GM23338 (cell line): Measurements from ENCODE around the gene TMEM126B. TPM values are rescaled to one million over a fixed set of nuclear protein-coding genes. Genes with fewer than 3 reads are reported as not detected.

Experiments
- ATAC-seq: fragments of 200-7000 bp; cut with Tn5 transposase; 3 replicates; pipeline ENCODE4 v1.9.1; 2020
- DNase-seq: peaks from one replicate; pipeline ENCODE4 v3.0.0-alpha.2; 2015; ENCODE audit warnings: low spot score
- H2AFZ ChIP-seq: fragments of 200-600 bp; sonication (generic); 2 replicates; pipeline ENCODE4 v1.8.0; 2016; ENCODE audit warnings: antibody characterized with exemption, mild to moderate bottlenecking, moderate library complexity
- H3F3A ChIP-seq: fragments of 200-600 bp; sonication (generic); replicated peaks from 2 replicates; pipeline ENCODE4 v1.8.0; 2017; ENCODE audit warnings: antibody characterized with exemption, mixed run types, low read depth
- H3K27ac ChIP-seq: fragments of 200-600 bp; sonication (generic); 2 replicates; pipeline ENCODE4 v1.6.1; 2016; ENCODE audit warnings: low read depth
- H3K27me3 ChIP-seq: fragments of 200-600 bp; sonication (generic); 2 replicates; pipeline ENCODE4 v1.8.0; 2016; ENCODE audit warnings: mild to moderate bottlenecking, mixed run types, moderate library complexity; ENCODE audit not compliant: insufficient read depth
- H3K36me3 ChIP-seq: fragments of 200-600 bp; sonication (generic); 2 replicates; pipeline ENCODE4 v1.8.0; 2016; ENCODE audit warnings: mild to moderate bottlenecking; ENCODE audit not compliant: insufficient read depth
- H3K4me1 ChIP-seq: fragments of 200-600 bp; sonication (generic); 2 replicates; pipeline ENCODE4 v1.8.0; 2016; ENCODE audit warnings: mild to moderate bottlenecking, moderate library complexity; ENCODE audit not compliant: insufficient read depth
- H3K4me2 ChIP-seq: fragments of 200-600 bp; sonication (generic); 2 replicates; pipeline ENCODE4 v1.7.1; 2017; ENCODE audit warnings: mixed run types
- H3K4me3 ChIP-seq: fragments of 200-600 bp; sonication (generic); 2 replicates; pipeline ENCODE4 v1.6.1; 2016; ENCODE audit warnings: mixed run types
- H3K79me2 ChIP-seq: fragments of 200-600 bp; sonication (generic); replicated peaks from 2 replicates; pipeline ENCODE4 v1.8.0; 2017; ENCODE audit warnings: mild to moderate bottlenecking; ENCODE audit not compliant: insufficient read depth
- H3K9me2 ChIP-seq: fragments of 200-600 bp; sonication (generic); 2 replicates; pipeline ENCODE4 v1.8.0; 2017; ENCODE audit not compliant: insufficient read depth
- H4K20me1 ChIP-seq: fragments of 200-600 bp; sonication (generic); replicated peaks from 2 replicates; pipeline ENCODE4 v1.8.0; 2017; ENCODE audit warnings: mild to moderate bottlenecking; ENCODE audit not compliant: insufficient read depth
- H3K27ac Mint-ChIP-seq: 2 replicates; pipeline ENCODE4 v1.8.0; 2020; ENCODE audit warnings: inconsistent platforms, mild to moderate bottlenecking, moderate library complexity, mixed read lengths
- H3K27me3 Mint-ChIP-seq: 3 replicates; pipeline ENCODE4 v1.8.0; 2022; ENCODE audit warnings: low read depth, mild to moderate bottlenecking, moderate library complexity, mixed read lengths, inconsistent platforms; ENCODE audit not compliant: insufficient read depth, poor library complexity
- H3K36me3 Mint-ChIP-seq: 3 replicates; pipeline ENCODE4 v1.8.0; 2021; ENCODE audit warnings: low read depth, mild to moderate bottlenecking, inconsistent platforms, moderate library complexity, mixed read lengths
- H3K4me1 Mint-ChIP-seq: 3 replicates; pipeline ENCODE4 v1.8.0; 2020; ENCODE audit warnings: mild to moderate bottlenecking, inconsistent platforms, mixed read lengths
- H3K4me3 Mint-ChIP-seq: 3 replicates; pipeline ENCODE4 v1.8.0; 2021; ENCODE audit warnings: moderate library complexity, mild to moderate bottlenecking, inconsistent platforms, mixed read lengths
- H3K9me3 Mint-ChIP-seq: 3 replicates; pipeline ENCODE4 v1.8.0; 2020; ENCODE audit warnings: moderate library complexity, mild to moderate bottlenecking, inconsistent platforms, mixed read lengths
- CTCF ChIP-seq, 2 experiments: fragments of 200-600 bp in 1 of 2; sonication (generic) in 1 of 2; conservative IDR thresholded peaks; 2 replicates each; pipeline versions ENCODE4 v1.5.1 to v1.6.1; 2016 to 2017; ENCODE audit warnings: antibody characterized with exemption in 2 of 2, low read depth in 2 of 2, mild to moderate bottlenecking in 2 of 2, moderate library complexity in 1 of 2
- REST ChIP-seq: IDR thresholded peaks from one replicate; pipeline ENCODE4 v1.6.1; 2018; ENCODE audit warnings: antibody characterized with exemption; ENCODE audit not compliant: unreplicated experiment
- ZNF331 ChIP-seq: fragments of 250-450 bp; sonication (Bioruptor Pico); IDR thresholded peaks from 2 replicates; pipeline ENCODE4 v1.5.0; 2020; ENCODE audit warnings: low read depth, mild to moderate bottlenecking, moderate library complexity
- ZNF462 ChIP-seq: fragments of 250-450 bp; sonication (Bioruptor Pico); IDR thresholded peaks from 2 replicates; pipeline ENCODE4 v1.5.0; 2020; ENCODE audit warnings: mild to moderate bottlenecking, moderate library complexity
- polyA plus RNA-seq: library from polyadenylated mRNA; unstranded; fragments of >200 nt; fragmentation: Nextera tagmentation; extraction: Ambion mirVana; gene quantifications from 2 replicates; pipeline ENCODE4 v1.2.1, GENCODE V29; 2016
- total RNA-seq: library from RNA; depleted of rRNA; stranded (reverse); fragments of >200 nt; shearing (Covaris generic); gene quantifications from 2 replicates; pipeline ENCODE4 v1.2.3, GENCODE V29; 2014

The TMEM126B gene
- total and polyA plus RNA-seq, 2 experiments from 2014 or later: 93.0 to 169 TPM

GRCh38 chr11:85634747-85635146 is 6.4 kb downstream of the TMEM126B start:
- Histone ChIP-seq H3K9me2 (no peaks in the 10 kb centered on the region), H3K36me3 (peaks cover 36% of the 10 kb centered on the region), H3F3A (0 out of 2 replicates have a peak, but pooled peaks cover 3% of the 10 kb centered on the region), H4K20me1 (no peaks in the 10 kb centered on the region; the same call in none of the 2 replicates), H3K27ac (no peak overlapping the region), H3K4me1 (0 out of 2 replicates have a peak, but pooled peaks cover 1% of the 10 kb centered on the region), H3K4me3 (no peak overlapping the region), H2AFZ (no peak overlapping the region), H3K79me2 (peaks cover 52% of the 10 kb centered on the region), H3K4me2 (no peak overlapping the region), H3K27me3 (no peaks in the 10 kb centered on the region)
- Mint-ChIP-seq H3K4me1 (no peaks in the 10 kb centered on the region), H3K9me3 (no peaks in the 10 kb centered on the region), H3K27ac (no peak overlapping the region), H3K27me3 (peaks cover 3% of the 10 kb centered on the region), H3K36me3 (peaks cover 45% of the 10 kb centered on the region), H3K4me3 (no peak overlapping the region)
- TF ChIP-seq REST (no peak), ZNF462 (no peak), CTCF (conservative IDR thresholded peaks at IDR 0.05; ENCODE audit: low read depth in 2 of 2) (no peak), ZNF331 (CRISPR knock-in tag) (no peak)
- no peak for DNase-seq
- no peak for ATAC-seq
